Spinal cord (tissue), 10 donors: ENCODE measurements around the gene ABCA3. TPM values are rescaled to one million over a fixed set of nuclear protein-coding genes. Genes with fewer than 3 reads are reported as not detected.
A peak's percentile ranks its signal among the peaks of the same experiment; 100 is the strongest.
"Not testable (repeated sequence)": the region's sequence is repeated elsewhere in the genome, so short reads cannot be mapped to it uniquely, and the experiment has no call there.

Experiments used
- DNase-seq, 6 donors: peaks; one replicate each; pipeline versions ENCODE4 v3.0.0 to v3.0.0-alpha.2; 2013 to 2015; ENCODE audit warnings: low spot score in 6 of 6, low read depth in 4 of 6
- H3K27ac ChIP-seq: one replicate; pipeline ENCODE4 v1.5.1; 2013; ENCODE audit warnings: low read depth, low read length, control low read depth
- H3K27me3 ChIP-seq: one replicate; pipeline ENCODE4 v1.6.1; 2013; ENCODE audit warnings: low read length; ENCODE audit not compliant: control insufficient read depth, insufficient read depth
- H3K36me3 ChIP-seq: one replicate; pipeline ENCODE4 v1.6.1; 2013; ENCODE audit warnings: low read length; ENCODE audit not compliant: control insufficient read depth, insufficient read depth
- H3K4me1 ChIP-seq: one replicate; pipeline ENCODE4 v1.6.1; 2013; ENCODE audit warnings: low read length; ENCODE audit not compliant: control insufficient read depth, insufficient read depth
- H3K4me3 ChIP-seq: one replicate; pipeline ENCODE4 v1.5.1; 2013; ENCODE audit warnings: low read depth, low read length, control low read depth
- H3K9me3 ChIP-seq: one replicate; pipeline ENCODE4 v1.6.1; 2013; ENCODE audit warnings: low read length; ENCODE audit not compliant: control insufficient read depth, insufficient read depth
- WGBS: methylation state at CpG from one replicate; pipeline ENCODE4 v1.1.5; 2013; ENCODE audit warnings: missing lambda C conversion rate; ENCODE audit not compliant: insufficient coverage; 5-methylcytosine and 5-hydroxymethylcytosine counted together
- long read RNA-seq, 4 donors: transcript quantifications; one replicate each; lab custom pipeline, GENCODE V29; 2026
- polyA plus RNA-seq, 2 donors: library from polyadenylated mRNA; unstranded; fragments of 120-200 nt; gene quantifications; one replicate each; pipeline ENCODE4 v1.2.1, GENCODE V29; 2013; ENCODE audit not compliant: insufficient read length in 2 of 2
- total RNA-seq, 2 donors: library from RNA; depleted of rRNA in 1 of 2; stranded (reverse); fragments of 120-200 nt in 1 of 2; fragments of >200 nt in 1 of 2; gene quantifications; one replicate each; pipeline versions ENCODE4 v1.2.3 to v1.2.4, GENCODE V29; 2013 to 2014
- donor health status: healthy.

ABCA3 gene
- 10 to 100 TPM; 34.3 to 61.0 TPM for total RNA-seq
- 10 to 100 TPM; 87.9 to 88.5 TPM for polyA plus RNA-seq
- long read RNA-seq, donor 1, full-length matches to known transcripts, result 3 of 8 reads
- long read RNA-seq, donor 1, partial matches to known transcripts, result 5 of 8 reads
- long read RNA-seq, donor 1, other reads (novel, unspliced or antisense), result 0 of 8 reads
- long read RNA-seq, donor 2, partial matches to known transcripts, result 8 of 8 reads
- long read RNA-seq, donor 2, other reads (novel, unspliced or antisense), result 0 of 8 reads
- long read RNA-seq, donor 3, partial matches to known transcripts, result 6 of 6 reads
- long read RNA-seq, donor 3, other reads (novel, unspliced or antisense), result 0 of 6 reads
- long read RNA-seq, donor 4, result 0 reads

DNA sequence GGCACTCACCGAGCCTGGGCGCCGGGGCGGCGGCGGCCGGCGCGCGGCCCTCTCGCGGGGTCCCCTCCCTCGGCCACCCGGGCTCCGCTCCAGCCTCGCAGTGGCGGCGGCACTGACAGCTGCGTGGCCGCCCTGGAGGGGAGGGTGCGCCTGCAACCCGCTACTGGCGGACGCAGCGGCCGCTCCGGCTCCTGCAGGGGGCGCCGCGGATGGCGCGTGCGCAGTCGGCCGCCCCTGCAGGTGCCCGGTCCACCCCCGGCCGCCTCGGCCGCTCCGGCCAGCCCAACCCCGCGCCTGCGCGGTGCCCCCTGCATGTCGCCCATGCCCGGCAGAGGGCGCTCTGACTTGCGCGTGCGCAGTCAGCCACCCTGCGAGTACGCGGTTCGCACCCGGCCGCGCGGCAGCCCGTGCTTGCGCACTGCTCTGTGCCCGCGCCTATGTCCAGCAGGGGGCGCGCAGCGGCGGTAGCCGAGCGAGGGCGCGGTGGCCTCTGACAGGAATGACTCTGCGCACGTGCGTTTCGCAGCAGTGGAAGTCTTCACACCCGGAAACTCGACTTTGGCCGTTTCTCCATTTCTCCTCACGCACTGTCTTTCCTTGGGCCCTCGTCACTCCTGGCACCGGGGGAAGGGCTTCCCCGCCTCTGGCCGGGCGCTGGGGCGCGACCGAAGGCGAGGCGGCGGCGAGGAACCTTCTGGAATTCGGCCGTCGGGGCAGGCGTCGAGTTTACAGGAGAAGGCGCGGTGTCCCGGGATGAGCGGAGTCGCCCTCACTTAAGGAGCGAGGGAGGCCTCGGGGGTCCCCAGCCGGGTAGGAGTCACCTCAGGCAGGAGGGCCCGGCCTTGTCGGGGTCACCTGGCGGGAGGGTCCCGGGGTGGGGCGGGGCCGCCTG, at the start of gene ABCA3:
TSS of gene ABCA3 (minus strand) at position 165 of the 892 bp plus-strand sequence. CDS start 14,262 bp downstream, outside the sequence.
- Histone ChIP-seq H3K36me3 (peaks cover 8% of the 10 kb centered on the region), H3K27me3 (peaks cover 18% of the 10 kb centered on the region), H3K4me3 (peak within 1 kb of the TSS; percentile 68), H3K9me3 (no peaks in the 10 kb centered on the region), H3K4me1 (peaks cover 34% of the 10 kb centered on the region), H3K27ac (peak within 1 kb of the TSS; percentile 71)
- 8% methylated on average over 107 of the region's 110 CpGs for WGBS
- peak; percentile 90 to 98 (median 92) for DNase-seq

DNA sequence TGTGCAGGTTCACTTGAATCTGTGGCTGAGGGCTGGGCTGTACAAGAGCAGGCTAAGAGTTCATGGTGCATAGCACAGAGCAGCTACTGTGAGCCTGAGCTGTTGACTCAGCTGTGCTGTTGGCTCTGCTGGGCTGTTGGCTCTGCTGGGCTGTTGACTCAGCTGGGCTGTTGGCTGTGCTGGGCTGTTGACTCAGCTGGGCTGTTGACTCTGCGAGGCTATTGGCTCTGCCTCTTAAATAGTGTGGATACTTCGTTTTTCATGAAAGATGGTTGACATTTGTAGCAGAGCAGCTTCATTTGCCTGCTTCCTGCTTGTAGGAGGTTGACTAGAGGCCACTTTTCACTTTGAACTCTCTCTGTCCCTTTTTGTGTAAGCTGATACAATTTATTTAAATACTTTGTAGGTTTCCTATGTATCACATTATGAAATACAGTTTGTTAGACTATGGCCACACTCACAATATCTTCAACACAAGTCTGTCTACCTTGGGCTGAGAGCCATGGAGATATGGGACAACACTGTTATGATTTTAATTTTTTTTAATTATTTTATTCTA, 48.4 kb upstream of the ABCA3 start:
- Histone ChIP-seq H3K27me3 (no peaks in the 10 kb centered on the region), H3K27ac (no peak overlapping the region), H3K9me3 (peaks cover 5% of the 10 kb centered on the region), H3K4me3 (no peak overlapping the region), H3K4me1 (no peaks in the 10 kb centered on the region), H3K36me3 (no peaks in the 10 kb centered on the region)
- 60% methylated on average over 1 of the region's 2 CpGs for WGBS
- peak in 1 of 6 donors; percentile 5 for DNase-seq

DNA sequence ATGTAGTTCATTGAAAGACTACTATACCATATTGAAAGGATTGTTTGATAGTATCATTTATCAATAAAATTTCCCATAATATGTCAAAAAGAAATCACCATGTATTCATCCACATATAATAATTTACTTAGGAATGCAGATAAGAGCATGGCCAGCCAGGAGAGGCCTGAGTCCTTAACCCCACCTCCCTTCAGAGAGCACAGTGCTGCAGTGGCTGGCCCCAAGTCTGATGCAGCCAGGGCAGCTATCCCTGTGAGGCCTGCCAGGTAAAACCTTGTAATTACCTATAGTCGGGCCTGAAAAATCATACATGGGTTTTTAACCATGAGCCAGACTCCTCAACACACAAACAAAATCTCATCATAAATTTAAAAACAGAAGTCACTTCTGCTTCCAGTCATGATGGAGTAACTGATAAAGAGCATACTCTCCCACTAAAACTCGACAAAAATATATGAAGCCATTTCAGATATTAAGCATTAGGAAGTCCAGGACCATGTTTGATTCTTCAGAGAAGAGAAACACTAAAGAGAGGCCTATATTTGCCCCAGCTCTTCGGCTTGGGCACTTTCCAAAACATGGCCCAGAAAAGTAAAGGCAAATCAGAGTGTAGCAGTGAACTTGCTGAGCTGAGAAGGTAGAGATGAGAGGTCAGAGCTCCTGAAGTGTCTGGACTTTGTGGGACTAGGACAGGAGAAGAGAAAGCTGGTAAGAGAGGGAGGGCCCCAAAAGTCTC, 47.8 kb upstream of the ABCA3 start:
- Histone ChIP-seq H3K36me3 (no peaks in the 10 kb centered on the region), H3K9me3 (peaks cover 5% of the 10 kb centered on the region), H3K4me1 (no peaks in the 10 kb centered on the region), H3K4me3 (no peak overlapping the region), H3K27ac (no peak overlapping the region), H3K27me3 (no peaks in the 10 kb centered on the region)
- no peak for DNase-seq
- WGBS, result 87% methylated on average over 2 of the region's 3 CpGs

DNA sequence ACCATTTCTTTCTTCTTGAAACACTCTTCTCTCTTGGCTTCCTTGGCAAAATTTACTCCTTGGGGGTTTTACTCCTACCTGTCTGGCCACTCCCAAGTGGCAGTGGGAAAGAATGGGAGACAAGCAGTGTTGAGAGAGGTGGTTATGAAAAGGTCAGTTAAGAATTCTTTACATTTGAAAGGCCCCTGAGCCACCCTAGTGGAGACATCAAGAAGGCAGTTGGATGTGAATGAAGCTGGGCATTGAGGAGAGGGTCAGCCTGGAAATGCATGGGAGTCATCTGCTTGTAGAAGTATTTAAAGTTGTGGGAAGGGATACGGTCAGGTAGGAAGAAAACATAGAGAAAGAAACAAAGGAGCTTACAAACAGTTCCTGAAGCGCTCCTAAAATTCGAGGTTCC, 46.5 kb upstream of the ABCA3 start:
- 19% methylated on average over 3 of the region's 3 CpGs for WGBS
- Histone ChIP-seq H3K27me3 (no peaks in the 10 kb centered on the region), H3K36me3 (no peaks in the 10 kb centered on the region), H3K9me3 (peaks cover 5% of the 10 kb centered on the region), H3K4me1 (no peaks in the 10 kb centered on the region), H3K4me3 (no peak overlapping the region), H3K27ac (no peak overlapping the region)
- DNase-seq, result no peak

DNA sequence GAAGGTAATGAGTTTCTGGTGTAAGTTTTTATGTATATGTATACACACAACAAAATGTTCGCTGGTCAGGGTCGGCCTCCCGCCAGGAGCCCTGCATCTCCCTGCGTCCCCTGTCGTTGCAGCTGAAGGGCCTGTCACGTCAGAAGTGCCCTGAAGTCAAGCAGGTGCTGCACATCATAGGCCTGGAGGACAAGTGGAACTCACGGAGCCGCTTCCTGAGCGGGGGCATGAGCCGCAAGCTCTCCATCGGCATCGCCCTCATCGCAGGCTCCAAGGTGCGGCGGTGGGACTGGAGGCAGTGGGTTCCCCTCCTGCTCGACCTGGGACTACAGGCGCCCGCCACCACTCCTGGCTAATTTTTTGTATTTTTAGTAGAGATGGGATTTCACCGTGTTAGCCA, 45.5 kb upstream of the ABCA3 start:
- H3K4me3 ChIP-seq, H3K9me3 ChIP-seq, H3K36me3 ChIP-seq, DNase-seq, H3K27ac ChIP-seq, H3K4me1 ChIP-seq, H3K27me3 ChIP-seq: not testable (repeated sequence)
- 81% methylated on average over 19 of the region's 19 CpGs for WGBS

DNA sequence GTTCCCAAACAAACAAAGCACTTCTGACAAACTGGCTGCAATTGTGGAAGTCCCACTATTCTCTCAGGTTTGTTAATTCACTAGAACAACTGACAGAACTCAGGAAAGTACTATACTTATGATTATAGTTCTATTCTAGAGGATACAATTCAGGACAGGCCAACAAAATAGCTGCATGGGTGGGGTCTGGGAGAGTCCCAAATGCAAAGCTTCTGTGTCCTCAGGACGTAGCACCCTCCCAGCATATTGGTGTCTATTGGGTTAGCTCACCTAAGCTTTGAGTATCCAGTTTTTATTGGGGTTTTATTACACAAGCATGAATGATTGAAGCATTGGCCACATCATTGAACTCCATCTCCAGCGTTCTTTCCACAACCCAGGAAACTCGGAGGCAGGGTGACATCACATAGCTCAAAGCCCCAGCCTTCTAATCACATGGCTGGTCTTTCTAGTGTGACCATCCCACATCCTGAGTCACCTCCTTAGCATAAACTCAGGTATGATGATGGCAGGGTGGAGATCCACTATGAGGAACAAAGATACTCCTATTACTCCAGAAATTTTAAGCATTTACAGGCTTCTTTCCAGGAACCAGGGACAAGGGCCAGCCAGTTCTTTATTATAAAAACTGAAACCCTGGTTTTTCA, 44.8 kb upstream of the ABCA3 start:
- Histone ChIP-seq H3K9me3 (peaks cover 5% of the 10 kb centered on the region), H3K27ac (no peak overlapping the region), H3K4me3 (no peak overlapping the region), H3K36me3 (no peaks in the 10 kb centered on the region), H3K27me3 (no peaks in the 10 kb centered on the region), H3K4me1 (no peaks in the 10 kb centered on the region)
- no CpG with 5 or more reads among the region's 3 CpGs for WGBS
- DNase-seq, result no peak

DNA sequence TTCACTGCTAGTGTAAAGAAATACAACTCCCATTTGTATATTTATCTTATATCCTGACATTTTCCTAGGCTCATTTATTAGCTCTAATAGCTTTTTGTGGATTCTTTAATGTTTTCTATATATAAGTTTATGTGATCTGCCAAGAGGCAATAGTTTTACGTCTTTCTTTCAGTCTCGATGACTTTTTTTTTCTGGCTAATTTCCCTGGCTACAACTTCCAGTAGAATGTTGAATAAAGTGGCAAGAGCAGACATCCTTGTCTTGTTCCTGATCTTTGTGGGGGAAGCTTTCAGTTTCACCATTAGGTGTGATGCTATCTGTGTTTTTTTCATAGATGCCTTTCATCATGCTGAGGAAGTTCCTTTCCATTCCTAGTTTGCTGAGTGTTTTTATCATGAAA, 43.9 kb upstream of the ABCA3 start:
- Histone ChIP-seq H3K27ac (no peak overlapping the region), H3K4me3 (no peak overlapping the region), H3K36me3 (no peaks in the 10 kb centered on the region), H3K9me3 (peaks cover 5% of the 10 kb centered on the region), H3K4me1 (no peaks in the 10 kb centered on the region), H3K27me3 (no peaks in the 10 kb centered on the region)
- peak in 1 of 6 donors; percentile 9 for DNase-seq
- no CpG with 5 or more reads among the region's 2 CpGs for WGBS

DNA sequence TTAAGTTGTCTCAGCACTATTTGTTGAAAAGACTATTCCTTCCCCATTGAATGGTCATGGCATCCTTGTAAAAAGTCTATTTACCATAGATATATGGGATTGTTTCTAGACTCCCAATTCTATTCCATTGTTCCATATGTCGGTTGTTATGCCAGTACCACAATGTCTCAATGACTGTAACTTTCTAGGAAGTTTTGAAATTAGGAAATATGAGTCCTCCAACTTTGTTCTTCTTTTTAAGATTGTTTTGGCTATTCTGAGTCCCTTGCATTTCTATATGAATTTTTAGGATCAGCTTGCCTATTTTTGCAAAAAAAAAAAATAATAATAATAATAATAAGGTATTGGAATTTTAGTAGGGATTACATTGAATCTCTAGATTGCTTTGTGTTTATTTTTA, 43.0 kb upstream of the ABCA3 start:
- WGBS, result no CpG with 5 or more reads among the region's 1 CpG
- H3K4me3 ChIP-seq, result no peak overlapping the region

DNA sequence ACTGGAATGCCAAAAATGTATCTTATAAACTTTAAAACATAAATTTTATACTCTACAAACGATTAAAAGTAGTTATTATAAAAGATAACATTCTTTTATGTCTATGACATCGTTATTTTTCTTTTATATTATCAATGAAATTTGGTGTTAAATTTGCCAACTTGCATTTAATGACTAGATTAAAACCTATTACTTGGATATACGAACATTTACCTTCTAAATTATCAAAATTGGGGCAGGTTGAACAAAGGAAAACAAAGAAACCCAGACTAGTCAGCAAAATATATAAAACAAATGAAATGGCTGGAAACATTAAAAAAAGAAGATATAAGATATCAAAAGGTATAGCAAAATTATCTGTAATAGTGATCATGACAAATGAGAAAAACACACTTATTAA, 34.1 kb upstream of the ABCA3 start:
- DNase-seq, result no peak
- Histone ChIP-seq H3K36me3 (no peaks in the 10 kb centered on the region), H3K4me3 (no peak overlapping the region), H3K4me1 (no peaks in the 10 kb centered on the region), H3K9me3 (no peaks in the 10 kb centered on the region), H3K27me3 (peaks cover 3% of the 10 kb centered on the region), H3K27ac (no peak overlapping the region)
- WGBS, result no CpG with 5 or more reads among the region's 3 CpGs

More for the DNA sequence above, 43.0 kb upstream of the ABCA3 start:
- no peaks in the 10 kb centered on the region for H3K27me3 ChIP-seq
- H3K36me3 ChIP-seq, result no peaks in the 10 kb centered on the region
- H3K4me1 ChIP-seq, result no peaks in the 10 kb centered on the region
- H3K27ac ChIP-seq, result no peak overlapping the region
- peaks cover under 1% of the 10 kb centered on the region for H3K9me3 ChIP-seq
- DNase-seq, result no peak
